HG03460 (cell line): ENCODE results near the gene DOCK3.
"Not testable (repeated sequence)": the region's sequence is repeated elsewhere in the genome, so short reads cannot be mapped to it uniquely, and the experiment has no call there.

ENCODE experiments used
- ATAC-seq: cut with Tn5 transposase; IDR thresholded peaks from one replicate; pipeline ENCODE4 v1.9.1; 2021; ENCODE audit not compliant: unreplicated experiment

Gene DOCK3

GRCh38 chr3:50876947-50877346, 202.2 kb downstream of the DOCK3 start:
- no peak for ATAC-seq

GRCh38 chr3:50882733-50883132, 208.0 kb downstream of the DOCK3 start:
- not testable (repeated sequence) for ATAC-seq

- no peak for ATAC-seq
Measured at GRCh38 chr3:50883755-50884154, 209.0 kb downstream of the DOCK3 start.

DNA sequence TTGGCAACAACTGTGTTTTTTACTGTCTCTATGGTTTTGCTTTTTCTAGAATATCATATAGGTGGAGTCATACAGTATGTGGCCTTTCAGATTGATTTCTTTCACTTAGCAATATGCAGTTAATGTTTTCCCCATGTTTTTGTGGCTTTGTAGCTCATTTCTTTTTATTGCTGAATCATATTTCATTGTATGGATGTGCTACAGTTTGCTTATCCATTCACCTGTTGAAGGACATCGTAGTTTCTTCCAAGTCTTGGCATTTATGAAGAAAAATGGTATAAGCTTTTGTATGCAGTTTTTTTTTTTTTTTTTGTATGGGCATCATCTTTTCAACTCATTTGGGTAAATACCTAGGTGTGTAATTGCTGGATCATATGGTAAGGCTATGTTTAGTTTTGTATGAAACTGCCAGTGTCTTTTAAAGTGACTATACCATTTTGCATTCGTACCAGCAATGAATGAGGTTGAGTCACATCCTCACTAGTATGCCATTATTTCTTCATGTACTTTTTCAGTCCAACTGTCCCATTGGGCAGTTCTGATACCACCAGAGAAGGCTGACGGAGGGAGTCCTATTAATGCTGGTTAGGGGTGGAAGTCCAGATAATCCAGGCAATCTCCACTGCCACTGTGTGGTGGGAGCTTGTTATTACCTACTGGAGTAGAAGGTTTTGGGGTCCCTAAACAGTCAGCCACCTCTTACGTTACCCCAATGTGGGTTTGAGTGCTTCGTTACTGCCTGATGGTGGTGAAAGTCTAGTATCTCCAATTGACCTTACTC, 210.5 kb downstream of the DOCK3 start:
- no peak for ATAC-seq

DNA sequence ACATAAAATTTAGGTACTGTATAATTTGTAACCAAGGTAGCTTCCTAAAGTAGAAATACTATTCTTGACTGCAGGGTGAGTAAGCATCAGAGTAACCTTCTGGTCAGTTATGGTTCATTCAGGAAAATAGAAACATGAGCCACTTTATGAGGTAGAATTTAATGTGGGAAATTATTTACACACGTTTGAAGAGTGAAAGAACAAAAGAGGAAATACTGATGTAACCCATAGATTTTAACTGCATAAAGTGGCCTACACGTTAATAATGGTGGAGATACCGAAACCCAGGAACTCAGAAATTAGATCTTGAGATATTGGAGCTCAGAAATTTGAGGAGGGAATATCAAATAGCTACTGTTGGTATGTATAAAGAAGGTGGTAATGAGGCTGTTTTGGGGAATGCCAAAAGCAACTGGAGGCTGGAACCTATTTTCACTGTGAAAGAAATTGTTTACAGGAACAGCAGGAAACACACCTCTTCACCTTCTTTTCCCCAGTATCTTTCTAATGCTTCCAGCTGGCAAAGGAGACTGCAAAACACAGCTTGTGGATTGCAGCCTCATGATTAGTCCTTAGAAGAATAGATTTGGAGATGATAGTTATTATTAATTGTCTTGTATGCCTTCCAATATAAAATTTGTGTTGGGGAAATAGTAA, 216.1 kb downstream of the DOCK3 start:
- no peak for ATAC-seq

DNA sequence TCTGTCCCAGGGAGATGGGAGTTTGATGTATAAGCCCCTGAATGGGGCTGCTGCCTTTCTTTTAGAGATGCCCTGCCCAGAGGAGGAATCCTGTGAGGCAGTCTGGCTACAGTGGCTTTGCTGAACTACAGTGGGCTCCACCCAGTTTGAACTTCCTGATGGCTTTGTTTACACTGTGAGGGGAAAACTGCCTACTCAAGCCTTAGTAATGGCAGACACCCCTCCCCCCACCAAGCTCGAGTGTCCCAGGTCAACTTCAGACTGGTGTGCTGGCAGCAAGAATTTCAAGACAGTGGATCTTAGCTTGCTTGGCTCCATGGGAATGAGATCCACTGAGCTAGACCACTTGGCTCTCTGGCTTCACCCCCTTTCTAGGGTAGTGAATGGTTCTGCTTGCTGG, 226.4 kb downstream of the DOCK3 start:
- not testable (repeated sequence) for ATAC-seq

DNA sequence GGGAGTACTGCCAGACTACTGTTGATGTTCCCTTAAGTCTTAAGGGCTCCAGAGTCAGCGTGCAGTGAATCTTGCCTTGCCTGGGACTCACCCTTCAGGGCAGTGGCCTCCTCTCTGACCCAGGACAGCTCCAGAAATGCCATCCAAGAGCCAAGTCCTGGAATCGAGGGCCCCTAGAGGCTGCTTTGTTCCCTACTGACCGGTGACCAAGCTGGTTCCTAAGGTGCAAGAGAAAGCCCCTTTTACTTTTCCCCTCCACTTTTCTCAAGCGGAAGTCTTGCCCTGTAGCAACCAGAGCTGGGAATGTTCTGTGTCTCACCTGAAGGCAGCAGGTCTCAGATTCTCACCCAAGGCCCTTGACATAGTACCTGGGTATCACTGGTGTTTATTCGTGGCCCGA, 238.0 kb downstream of the DOCK3 start:
- no peak for ATAC-seq

GRCh38 chr3:50913260-50913659, 238.5 kb downstream of the DOCK3 start:
- ATAC-seq: no peak

- ATAC-seq: not testable (repeated sequence)
Measured at GRCh38 chr3:50922071-50922470, 247.3 kb downstream of the DOCK3 start.

DNA sequence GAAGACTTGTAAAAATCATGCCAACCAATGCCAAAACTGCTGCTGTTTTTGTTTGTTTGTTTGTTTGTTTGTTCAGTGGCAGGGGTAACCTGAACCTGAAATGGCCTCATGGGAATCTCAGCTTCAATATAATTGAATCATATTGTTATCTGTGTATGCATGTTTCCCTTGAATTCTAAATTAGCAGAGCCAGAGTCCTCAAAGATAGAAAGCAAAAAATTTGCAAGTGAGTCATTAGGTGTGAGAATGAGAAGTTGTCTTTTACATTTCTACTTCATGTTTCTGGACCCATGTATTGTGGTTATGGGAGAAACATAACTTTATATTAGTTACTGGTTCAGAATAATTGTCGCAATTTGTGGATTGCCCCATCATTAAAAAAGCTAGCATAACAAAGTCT, 249.2 kb downstream of the DOCK3 start:
- ATAC-seq: no peak

DNA sequence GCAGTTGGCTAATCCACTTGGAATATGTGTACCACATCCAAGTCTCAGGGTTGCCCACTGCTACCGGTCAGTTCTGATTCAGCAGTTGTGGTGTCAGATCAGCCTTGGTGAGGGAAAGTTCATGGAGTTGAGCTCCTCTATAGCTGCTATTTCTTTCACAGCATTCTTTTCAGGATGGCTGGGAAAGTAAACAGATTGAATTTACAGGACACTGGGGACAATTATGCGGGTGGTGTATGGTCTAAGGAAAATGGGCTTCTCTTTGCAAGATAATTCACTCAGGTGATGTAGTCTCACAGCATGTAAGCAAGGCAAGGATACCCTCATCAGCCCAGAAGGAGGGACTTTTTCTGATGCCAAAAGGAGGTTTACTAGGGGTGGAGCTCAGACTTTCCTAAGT, 249.9 kb downstream of the DOCK3 start:
- no peak for ATAC-seq

GRCh38 chr3:50926868-50927267, 252.1 kb downstream of the DOCK3 start:
- no peak for ATAC-seq

DNA sequence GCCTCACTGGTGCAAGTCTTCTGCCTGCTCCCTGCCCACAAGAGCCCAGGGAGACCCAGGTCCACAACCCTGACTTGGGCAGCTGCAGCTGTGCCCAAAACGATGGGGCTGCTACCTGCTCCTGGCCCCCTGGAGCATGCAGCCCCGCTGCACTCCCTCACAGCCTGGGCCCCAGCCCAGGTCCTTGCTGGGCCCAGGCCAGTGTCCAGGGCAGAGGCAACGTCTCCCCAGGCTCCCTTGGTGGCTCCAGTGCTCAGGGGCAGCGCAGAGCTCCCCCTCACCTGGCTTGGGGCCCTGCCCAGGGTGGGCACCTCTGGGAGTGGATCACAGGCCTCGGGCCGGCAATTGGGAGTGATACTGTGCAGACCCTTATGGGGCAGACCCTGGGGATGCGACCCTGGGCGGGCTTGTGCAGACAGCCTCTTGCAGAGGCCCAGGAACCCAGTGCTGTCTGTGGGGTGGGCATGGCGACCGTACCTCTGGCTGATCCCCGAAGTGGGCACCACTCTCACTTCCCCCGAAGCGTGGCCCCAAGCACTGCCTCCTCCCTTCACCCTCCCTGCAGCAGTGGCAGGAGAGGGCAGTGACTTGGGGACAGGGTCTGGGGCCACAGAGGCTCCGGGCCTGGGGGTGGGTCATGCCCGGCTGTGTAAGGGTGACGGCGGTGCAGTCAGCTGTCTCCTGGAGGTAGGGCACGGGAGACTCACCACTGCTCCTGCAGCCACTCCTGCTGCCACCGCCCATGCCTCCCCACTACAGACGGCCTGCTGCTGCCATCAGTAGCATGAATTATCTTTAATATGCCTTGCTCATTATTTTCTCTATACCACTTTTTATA, 255.9 kb downstream of the DOCK3 start:
- no peak for ATAC-seq

GRCh38 chr3:50932918-50933317, 258.2 kb downstream of the DOCK3 start:
- ATAC-seq: not testable (repeated sequence)

GRCh38 chr3:50936389-50936788, 261.7 kb downstream of the DOCK3 start:
- no peak for ATAC-seq

DNA sequence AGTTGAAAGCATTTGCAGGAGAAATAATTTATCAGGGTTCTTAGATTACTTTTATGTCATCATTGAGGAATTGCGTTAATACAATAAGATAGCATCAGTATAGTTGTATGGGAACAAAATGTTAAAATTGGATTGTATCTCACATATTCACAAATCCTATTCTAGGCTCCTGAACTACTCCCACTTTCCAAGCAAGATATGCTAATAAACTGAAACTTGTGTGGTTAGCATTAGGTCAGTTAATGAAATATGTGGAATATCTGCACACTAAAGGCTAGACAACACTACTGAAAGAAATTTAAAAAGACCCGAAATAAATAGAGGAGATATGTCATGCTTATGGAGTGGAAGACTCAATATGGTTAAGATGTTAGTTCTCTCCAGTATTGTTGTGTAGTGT, 272.7 kb downstream of the DOCK3 start:
- no peak for ATAC-seq

- ATAC-seq: no peak
Measured at GRCh38 chr3:50950591-50950990, 275.9 kb downstream of the DOCK3 start.

GRCh38 chr3:50953825-50954414, 279.2 kb downstream of the DOCK3 start:
- no peak for ATAC-seq

DNA sequence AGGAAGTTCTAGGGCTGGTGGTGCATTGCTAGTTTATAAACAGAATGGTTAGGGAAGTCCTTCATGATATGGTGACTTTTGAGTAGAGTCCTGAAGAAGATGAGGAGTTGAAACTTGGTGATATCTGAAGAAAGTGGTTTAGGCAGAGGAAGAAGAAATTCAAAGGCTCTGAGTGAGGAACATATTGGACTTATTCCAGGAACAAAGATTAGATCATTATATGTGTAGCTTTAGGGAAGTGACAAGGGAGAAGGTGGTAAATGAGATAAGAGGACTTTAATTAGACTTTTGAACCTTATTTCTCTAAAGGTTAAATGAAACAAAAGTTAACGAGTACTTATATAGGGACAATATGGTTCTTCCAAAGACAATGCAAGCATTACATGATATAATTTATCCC, 286.7 kb downstream of the DOCK3 start:
- ATAC-seq: no peak

DNA sequence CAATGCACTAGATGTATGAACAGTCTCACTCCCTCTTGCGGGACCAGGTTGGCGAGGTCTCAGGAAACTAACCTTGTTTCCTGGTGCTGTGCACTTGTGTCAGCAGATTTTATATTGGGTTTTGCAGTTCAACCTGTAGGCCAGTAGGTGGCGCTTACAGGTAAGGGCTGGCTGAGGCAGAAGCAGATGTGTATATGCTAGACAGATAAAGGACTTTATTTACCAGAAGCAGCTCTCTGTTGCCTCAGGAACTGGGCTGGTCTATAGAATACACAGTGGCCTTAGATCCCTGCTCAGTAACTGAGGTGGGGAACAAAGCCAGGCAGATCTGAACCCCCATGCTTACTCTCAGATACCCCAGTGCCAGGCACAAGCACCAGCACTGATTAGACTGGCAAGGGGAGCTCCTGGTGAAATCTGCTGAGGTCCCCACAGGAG, 296.8 kb downstream of the DOCK3 start:
- no peak for ATAC-seq

- no peak for ATAC-seq
Measured at GRCh38 chr3:50972029-50972428, 297.3 kb downstream of the DOCK3 start.
